SIG-M5 (cell line): ENCODE results near the gene TSKU.
"Not testable (repeated sequence)": the region's sequence is repeated elsewhere in the genome, so short reads cannot be mapped to it uniquely, and the experiment has no call there.

ENCODE experiments used
- DNase-seq: peaks from one replicate; lab custom pipeline; 2025; lab: John Stamatoyannopoulos, UW

TSKU gene

GRCh38 chr11:76801736-76802135, 18.6 kb downstream of the TSKU start:
- DNase-seq: no peak

- no peak for DNase-seq
These were observed 19.0 kb downstream of the TSKU start for GRCh38 chr11:76802151-76802550.

- DNase-seq: no peak
These were observed 19.5 kb downstream of the TSKU start for GRCh38 chr11:76802621-76803020.

- no peak for DNase-seq
These were observed 19.9 kb downstream of the TSKU start for GRCh38 chr11:76803023-76803422.

GRCh38 chr11:76803811-76804600, 20.9 kb downstream of the TSKU start:
- no peak for DNase-seq

- no peak for DNase-seq
These were observed 22.2 kb downstream of the TSKU start for GRCh38 chr11:76805206-76805913.

GRCh38 chr11:76806131-76806530, 23.0 kb downstream of the TSKU start:
- no peak for DNase-seq

- no peak for DNase-seq
These were observed 23.6 kb downstream of the TSKU start for GRCh38 chr11:76806608-76807205.

GRCh38 chr11:76807206-76807875, 24.2 kb downstream of the TSKU start:
- DNase-seq: peak; percentile 12

- no peak for DNase-seq
These were observed 25.0 kb downstream of the TSKU start for GRCh38 chr11:76808171-76808570.

GRCh38 chr11:76808996-76809395, 25.8 kb downstream of the TSKU start:
- DNase-seq: no peak

- DNase-seq: no peak
These were observed 27.1 kb downstream of the TSKU start for GRCh38 chr11:76810151-76810853.

- DNase-seq: no peak
These were observed 28.1 kb downstream of the TSKU start for GRCh38 chr11:76811259-76811658.

- DNase-seq: no peak
These were observed 31.3 kb downstream of the TSKU start for GRCh38 chr11:76814414-76814813.

GRCh38 chr11:76815678-76816077, 32.5 kb downstream of the TSKU start:
- not testable (repeated sequence) for DNase-seq

GRCh38 chr11:76820184-76820566, 37.0 kb downstream of the TSKU start:
- no peak for DNase-seq

GRCh38 chr11:76821396-76821795, 38.2 kb downstream of the TSKU start:
- not testable (repeated sequence) for DNase-seq

- DNase-seq: no peak
These were observed 39.2 kb downstream of the TSKU start for GRCh38 chr11:76822406-76822805.

GRCh38 chr11:76823481-76824028, 40.4 kb downstream of the TSKU start:
- DNase-seq: no peak

GRCh38 chr11:76824083-76824939, 41.2 kb downstream of the TSKU start:
- no peak for DNase-seq
